ENCODE data around the gene MRPL21. TPM values are rescaled to one million over a fixed set of nuclear protein-coding genes. Genes with fewer than 3 reads are reported as not detected.

The MRPL21 gene
- total RNA-seq, 1 donor from 2014 or later: 121 TPM

DNA sequence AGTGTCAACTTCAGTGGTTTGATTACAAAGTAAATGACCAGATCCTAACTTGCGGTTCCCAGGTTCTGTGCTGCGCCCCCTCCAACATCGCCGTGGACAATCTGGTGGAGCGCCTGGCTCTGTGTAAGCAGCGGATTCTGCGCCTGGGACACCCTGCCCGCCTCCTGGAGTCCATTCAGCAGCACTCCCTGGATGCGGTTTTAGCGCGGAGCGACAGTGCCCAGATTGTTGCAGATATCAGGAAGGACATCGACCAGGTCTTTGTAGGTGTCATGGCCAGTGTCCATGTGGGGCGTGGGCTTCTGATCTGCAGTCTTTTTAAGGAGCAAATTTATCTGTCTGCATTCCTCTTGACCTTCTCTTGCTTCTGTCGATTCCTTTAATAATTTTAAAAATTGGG is 11.1 kb upstream of the MRPL21 start:
- TF ChIP-seq CTCF (IDR thresholded peaks at IDR 0.05; ENCODE audit: borderline replicate concordance): no peak

DNA sequence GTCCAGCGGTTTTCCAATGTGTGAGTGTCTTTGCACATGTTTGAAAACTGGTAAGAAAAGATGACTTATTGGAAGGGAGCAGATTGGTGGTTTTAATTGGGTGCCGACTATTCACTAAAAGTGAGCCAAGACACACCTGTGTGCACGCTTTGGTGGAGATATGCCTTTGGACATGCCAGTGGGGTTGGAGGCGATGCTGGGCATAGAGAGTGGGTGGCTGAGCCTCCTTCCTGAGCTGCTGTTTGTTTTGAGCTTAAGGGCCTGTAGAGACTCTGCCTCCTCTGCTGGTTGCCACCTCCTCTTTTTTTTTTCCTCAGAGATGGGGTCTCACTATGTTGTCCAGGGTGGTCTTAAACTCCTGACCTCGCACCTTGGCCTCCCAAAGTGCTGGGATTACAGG is 9.6 kb upstream of the MRPL21 start:
- no peak for DNase-seq
- Histone ChIP-seq H3K27ac (replicated peaks) (no peak overlapping the region), H3K4me3 (no peak overlapping the region), H3K27me3 (ENCODE audit: low read depth) (no peaks in the 10 kb centered on the region), H3K36me3 (peaks cover 96% of the 10 kb centered on the region), H3K9me3 (replicated peaks) (no peaks in the 10 kb centered on the region), H3K4me1 (peaks cover 7% of the 10 kb centered on the region)
- intact Hi-C loops (cut with micrococcal nuclease): no loop called here
- TF ChIP-seq CTCF (IDR thresholded peaks at IDR 0.05; ENCODE audit: borderline replicate concordance): no peak

More for the DNA sequence above, 11.1 kb upstream of the MRPL21 start:
- no peaks in the 10 kb centered on the region for H3K9me3 ChIP-seq (replicated peaks)
- no peaks in the 10 kb centered on the region for H3K4me1 ChIP-seq
- no peak overlapping the region for H3K4me3 ChIP-seq
- intact Hi-C loops (cut with micrococcal nuclease): no loop called here
- H3K27me3 ChIP-seq (ENCODE audit: low read depth): no peaks in the 10 kb centered on the region
- H3K36me3 ChIP-seq: peaks cover 96% of the 10 kb centered on the region
- DNase-seq: no peak
- no peak overlapping the region for H3K27ac ChIP-seq (replicated peaks)

GRCh38 chr11:68912254-68912653 is 8.6 kb upstream of the MRPL21 start:
- no peak overlapping the region for H3K27ac ChIP-seq (replicated peaks)

DNA sequence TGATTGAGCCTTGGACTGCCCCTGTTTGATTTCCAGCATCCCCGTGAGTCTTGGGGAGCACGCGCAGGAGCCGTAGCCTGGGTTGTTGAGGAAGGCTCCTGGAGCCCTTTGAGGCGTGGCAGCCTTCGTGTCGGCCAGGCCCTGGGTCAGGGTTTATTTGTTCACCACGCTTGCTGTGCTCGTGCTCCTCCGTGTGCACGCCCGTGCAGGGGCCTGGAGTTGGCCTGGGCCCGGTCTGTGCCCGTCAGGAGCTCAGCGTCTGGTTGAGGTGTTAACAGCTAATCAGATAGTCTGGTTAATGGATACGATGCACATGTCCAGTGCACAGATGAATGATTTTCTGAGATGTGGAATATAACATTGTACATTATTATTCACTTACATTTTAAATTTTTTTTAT is 8.1 kb upstream of the MRPL21 start:
- Histone ChIP-seq H3K9me3 (replicated peaks) (no peaks in the 10 kb centered on the region), H3K27me3 (ENCODE audit: low read depth) (no peaks in the 10 kb centered on the region), H3K27ac (replicated peaks) (no peak overlapping the region), H3K4me3 (no peak overlapping the region), H3K4me1 (peaks cover 14% of the 10 kb centered on the region), H3K36me3 (peaks cover 96% of the 10 kb centered on the region)
- TF ChIP-seq CTCF (IDR thresholded peaks at IDR 0.05; ENCODE audit: borderline replicate concordance): no peak
- intact Hi-C loops (cut with micrococcal nuclease): no loop called here
- DNase-seq: no peak

More at GRCh38 chr11:68912254-68912653, 8.6 kb upstream of the MRPL21 start:
- Histone ChIP-seq H3K27me3 (ENCODE audit: low read depth) (no peaks in the 10 kb centered on the region), H3K4me3 (no peak overlapping the region), H3K36me3 (peaks cover 94% of the 10 kb centered on the region), H3K9me3 (replicated peaks) (no peaks in the 10 kb centered on the region), H3K4me1 (peaks cover 14% of the 10 kb centered on the region)
- no peak for DNase-seq
- intact Hi-C loops (cut with micrococcal nuclease): no loop called here
- no peak for TF ChIP-seq CTCF (IDR thresholded peaks at IDR 0.05; ENCODE audit: borderline replicate concordance)

- Histone ChIP-seq H3K27me3 (ENCODE audit: low read depth) (no peaks in the 10 kb centered on the region), H3K27ac (replicated peaks) (no peak overlapping the region), H3K36me3 (peaks cover 92% of the 10 kb centered on the region), H3K4me3 (no peak overlapping the region), H3K4me1 (peaks cover 14% of the 10 kb centered on the region), H3K9me3 (replicated peaks) (no peaks in the 10 kb centered on the region)
- no peak for TF ChIP-seq CTCF (IDR thresholded peaks at IDR 0.05; ENCODE audit: borderline replicate concordance)
- no peak for DNase-seq
- intact Hi-C loops (cut with micrococcal nuclease): no loop called here
Measured at GRCh38 chr11:68910965-68911364, 7.3 kb upstream of the MRPL21 start.

- intact Hi-C loops (cut with micrococcal nuclease): no loop called here
- Histone ChIP-seq H3K36me3 (peaks cover 65% of the 10 kb centered on the region), H3K4me1 (peaks cover 40% of the 10 kb centered on the region), H3K27ac (replicated peaks) (peak overlapping the region; percentile 35), H3K9me3 (replicated peaks) (no peaks in the 10 kb centered on the region), H3K4me3 (no peak overlapping the region), H3K27me3 (ENCODE audit: low read depth) (no peaks in the 10 kb centered on the region)
- TF ChIP-seq CTCF (IDR thresholded peaks at IDR 0.05; ENCODE audit: borderline replicate concordance): no peak
- no peak for DNase-seq
Measured at GRCh38 chr11:68908273-68908672, 4.6 kb upstream of the MRPL21 start.

All from left ventricle myocardium inferior (tissue), 1 donor.